Measurements from ENCODE around the gene VSIR. TPM values are rescaled to one million over a fixed set of nuclear protein-coding genes. Genes with fewer than 3 reads are reported as not detected.

The VSIR gene
- total and polyA plus RNA-seq, 10 donors = 34.5 to 512 (median 299) TPM

DNA sequence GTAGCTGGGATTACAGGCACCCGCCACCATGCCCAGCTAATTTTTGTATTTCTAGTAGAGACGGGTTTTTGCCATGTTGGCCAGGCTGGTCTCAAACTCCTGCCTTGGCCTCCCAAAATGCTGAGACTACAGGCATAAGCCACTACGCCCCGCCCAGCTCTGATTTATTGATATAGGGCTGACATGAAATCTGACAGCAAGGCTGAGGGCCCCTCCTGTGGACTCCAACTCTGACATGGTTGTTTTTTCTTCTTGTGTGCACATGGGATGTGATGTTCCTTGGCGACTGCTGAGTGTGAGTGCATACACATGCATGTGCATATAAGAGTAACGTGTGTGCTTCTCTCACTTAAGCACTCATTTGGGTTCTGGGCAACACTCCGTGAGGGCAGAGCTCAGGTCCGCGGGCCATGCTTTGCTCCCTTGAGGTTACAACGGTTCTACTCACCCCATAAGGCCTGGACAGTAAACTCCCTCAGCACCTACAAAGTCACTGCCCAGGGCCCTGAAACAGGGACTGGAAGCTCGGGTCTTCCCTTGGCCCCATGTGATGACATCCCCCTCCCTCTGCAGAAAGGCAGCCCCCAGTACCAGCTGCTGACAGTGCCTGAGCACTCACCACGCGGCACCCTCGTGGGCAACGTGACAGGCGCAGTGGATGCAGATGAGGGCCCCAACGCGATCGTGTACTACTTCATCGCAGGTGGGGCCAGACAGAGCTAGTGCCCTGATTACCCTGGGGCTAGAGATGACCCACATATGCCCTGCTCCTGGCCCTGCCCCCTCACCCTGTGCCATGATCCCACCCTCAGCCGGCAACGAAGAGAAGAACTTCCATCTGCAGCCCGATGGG lies 33.6 kb upstream of the VSIR start:
- Histone ChIP-seq H3K27me3 (replicated peaks in 1 of 7) (no peaks in the 10 kb centered on the region), H3K4me1 (peaks cover 0 to 37% (median 23%) of the 10 kb centered on the region in 6 donors), H3K4me3 (no peak overlapping the region), H3K9me3 (no peaks in the 10 kb centered on the region), H3K36me3 (peaks cover 0 to 25% (median 0%) of the 10 kb centered on the region in 6 donors), H3K27ac (peak overlapping the region in 1 of 8 donors; percentile 2)
- 89 to 94% (median 93%) methylated on average over 16 to 23 of the region's 23 CpGs for WGBS, 5 donors
- intact Hi-C loops (cut with DNase I; ENCODE audit: low total_unique reads) = no loop called here
- DNase-seq = peak; percentile 69
- no peak for TF ChIP-seq POLR2AphosphoS5 (IDR thresholded peaks at IDR 0.05)
- TF ChIP-seq POLR2A (IDR thresholded peaks at IDR 0.05) = no peak

- peak overlapping the region in 2 of 8 donors; percentile 17 to 54 for H3K27ac ChIP-seq
- peak; percentile 81 for DNase-seq
- 48 to 64% (median 52%) methylated on average over 35 to 41 of the region's 41 CpGs for WGBS, 5 donors
These were observed 32.7 kb upstream of the VSIR start for GRCh38 chr10:71805776-71806703.

DNA sequence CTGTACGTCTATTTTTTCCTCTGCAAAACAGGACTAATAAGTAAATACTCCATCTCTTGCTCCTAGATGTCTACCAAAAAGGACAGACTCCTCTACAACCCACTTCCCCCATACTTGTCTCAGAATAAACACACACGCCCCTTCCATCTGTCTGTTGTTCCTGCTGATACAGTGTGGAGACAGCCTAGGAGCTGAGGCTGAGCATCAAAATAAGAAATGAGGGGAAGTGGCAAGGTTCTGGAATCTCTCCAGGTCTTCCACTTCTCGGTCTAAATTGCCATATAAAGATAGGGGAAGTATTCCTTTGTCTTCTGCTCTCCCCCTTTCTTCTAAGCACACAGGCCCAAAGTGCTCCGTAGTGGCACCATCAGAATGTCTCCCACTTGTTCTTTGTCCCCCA lies 30.8 kb upstream of the VSIR start:
- Histone ChIP-seq H3K4me1 (peaks cover 0 to 56% (median 26%) of the 10 kb centered on the region in 6 donors), H3K9me3 (no peaks in the 10 kb centered on the region), H3K27ac (peak overlapping the region in 1 of 8 donors; percentile 4), H3K27me3 (replicated peaks in 1 of 7) (no peaks in the 10 kb centered on the region), H3K36me3 (no peaks in the 10 kb centered on the region), H3K4me3 (no peak overlapping the region)
- 20 to 33% (median 29%) methylated on average over 4 of the region's 4 CpGs for WGBS, 5 donors
- intact Hi-C loops (cut with DNase I; ENCODE audit: low total_unique reads) = no loop called here
- no peak for TF ChIP-seq CTCF (IDR thresholded peaks at IDR 0.05 in 8 of 11, conservative IDR thresholded peaks at IDR 0.05 in 3 of 11)
- no peak for TF ChIP-seq POLR2A (IDR thresholded peaks at IDR 0.05)
- TF ChIP-seq POLR2AphosphoS5 (IDR thresholded peaks at IDR 0.05) = no peak
- peak; percentile 11 for DNase-seq

More at GRCh38 chr10:71805776-71806703, 32.7 kb upstream of the VSIR start:
- Histone ChIP-seq H3K36me3 (peaks cover 0 to 19% (median 0%) of the 10 kb centered on the region in 6 donors), H3K4me3 (no peak overlapping the region), H3K27me3 (replicated peaks in 1 of 7) (no peaks in the 10 kb centered on the region), H3K4me1 (peaks cover 0 to 37% (median 24%) of the 10 kb centered on the region in 6 donors), H3K9me3 (no peaks in the 10 kb centered on the region)
- TF ChIP-seq POLR2A (IDR thresholded peaks at IDR 0.05) (no peak), CTCF (IDR thresholded peaks at IDR 0.05 in 8 of 11, conservative IDR thresholded peaks at IDR 0.05 in 3 of 11) (no peak), POLR2AphosphoS5 (IDR thresholded peaks at IDR 0.05) (peak; percentile 31 to 66 (median 58))
- intact Hi-C loops (cut with DNase I; ENCODE audit: low total_unique reads) = no loop called here

DNA sequence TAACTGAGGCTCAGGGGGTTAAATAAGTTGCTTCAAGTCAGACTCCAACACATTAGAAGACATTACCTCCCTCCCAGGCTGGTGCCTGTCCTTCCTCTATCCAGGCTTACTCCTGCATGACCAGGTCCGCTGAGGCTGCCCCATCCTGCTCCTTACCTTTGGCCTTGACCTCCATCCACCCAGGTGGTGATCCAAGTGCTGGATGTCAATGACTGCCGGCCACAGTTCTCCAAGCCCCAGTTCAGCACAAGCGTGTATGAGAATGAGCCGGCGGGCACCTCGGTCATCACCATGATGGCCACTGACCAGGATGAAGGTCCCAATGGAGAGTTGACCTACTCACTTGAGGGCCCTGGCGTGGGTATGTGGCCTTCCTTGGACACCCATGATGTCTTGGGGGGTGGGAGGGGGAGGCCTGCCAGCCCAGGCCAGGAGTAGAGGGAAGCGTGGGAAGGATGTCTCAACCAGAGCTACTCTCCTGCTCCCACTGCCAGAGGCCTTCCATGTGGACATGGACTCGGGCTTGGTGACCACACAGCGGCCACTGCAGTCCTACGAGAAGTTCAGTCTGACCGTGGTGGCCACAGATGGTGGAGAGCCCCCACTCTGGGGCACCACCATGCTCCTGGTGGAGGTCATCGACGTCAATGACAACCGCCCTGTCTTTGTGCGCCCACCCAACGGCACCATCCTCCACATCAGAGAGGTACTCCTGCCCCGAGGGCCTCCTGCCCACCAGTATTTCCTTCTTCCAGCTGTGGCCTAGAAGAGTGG lies 29.6 kb upstream of the VSIR start:
- peak; percentile 65 for DNase-seq
- intact Hi-C loops (cut with DNase I; ENCODE audit: low total_unique reads) = no loop called here
- peaks cover 4 to 68% (median 33%) of the 10 kb centered on the region in 6 donors for H3K4me1 ChIP-seq
- H3K9me3 ChIP-seq = no peaks in the 10 kb centered on the region
- peak in 1 of 3 donors; percentile 25 for TF ChIP-seq POLR2AphosphoS5 (IDR thresholded peaks at IDR 0.05)
- no peak for TF ChIP-seq POLR2A (IDR thresholded peaks at IDR 0.05)
- no peak for TF ChIP-seq CTCF (IDR thresholded peaks at IDR 0.05 in 8 of 11, conservative IDR thresholded peaks at IDR 0.05 in 3 of 11)
- H3K27me3 ChIP-seq (replicated peaks in 1 of 7) = no peaks in the 10 kb centered on the region
- no peak overlapping the region for H3K4me3 ChIP-seq
- H3K36me3 ChIP-seq = no peaks in the 10 kb centered on the region
- H3K27ac ChIP-seq = no peak overlapping the region
- 86 to 95% (median 91%) methylated on average over 10 to 18 of the region's 18 CpGs for WGBS, 5 donors
